ENCODE measurements around the gene RAB5B. TPM values are rescaled to one million over a fixed set of nuclear protein-coding genes. Genes with fewer than 3 reads are reported as not detected.

The RAB5B gene
- total RNA-seq, 1 experiment from 2014 or later, result 48.4 TPM

DNA sequence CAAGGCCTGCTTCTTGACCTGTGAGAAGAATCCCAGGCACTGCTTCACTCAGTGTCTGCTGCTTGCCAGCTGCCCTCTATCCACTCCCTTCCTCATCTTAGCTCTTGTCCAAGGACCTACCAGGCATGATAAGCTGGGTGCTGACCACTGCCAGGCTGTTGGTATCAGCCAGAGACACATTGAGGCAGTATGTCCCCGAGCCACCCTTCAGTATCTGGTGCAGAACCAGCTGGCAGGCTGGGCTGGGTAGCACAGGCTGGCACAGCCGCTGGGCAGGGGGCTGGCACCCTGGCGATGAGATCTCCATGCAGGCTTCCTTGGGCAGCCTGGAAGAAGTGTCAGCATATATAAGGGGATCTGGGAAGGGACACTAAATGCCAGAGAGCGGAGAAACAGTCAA lies 18.5 kb upstream of the RAB5B start:
- Histone ChIP-seq H3K14ac (ENCODE audit: insufficient read depth, low read length) (no peak overlapping the region), H4K91ac (ENCODE audit: insufficient read length, low read depth, low read length) (no peak overlapping the region), H2BK12ac (ENCODE audit: insufficient read length, low read depth, low read length) (no peak overlapping the region), H3K79me2 (ENCODE audit: insufficient read depth, low read length) (no peaks in the 10 kb centered on the region), H3K23ac (ENCODE audit: insufficient read length, low read depth, low read length) (no peak overlapping the region), H2BK5ac (ENCODE audit: insufficient read length, low read length) (no peak overlapping the region), H4K8ac (replicated peaks; ENCODE audit: insufficient read length, low read depth, low read length) (no peak overlapping the region), H2BK15ac (ENCODE audit: low read depth, low read length) (no peak overlapping the region), H2BK120ac (ENCODE audit: low read depth, low read length, poor library complexity, severe bottlenecking) (no peak overlapping the region), H3K27me3 (ENCODE audit: insufficient read depth, low read length) (no peaks in the 10 kb centered on the region), H2AK5ac (ENCODE audit: insufficient read length, low read length) (no peak overlapping the region), H3K27ac (ENCODE audit: insufficient read length, low read depth, low read length) (no peak overlapping the region), H4K20me1 (ENCODE audit: control insufficient read depth, insufficient read depth, insufficient read length) (no peaks in the 10 kb centered on the region), H2BK20ac (ENCODE audit: low read depth, low read length, poor library complexity, severe bottlenecking) (no peak overlapping the region), H4K5ac (ENCODE audit: insufficient read length, low read depth, low read length) (no peak overlapping the region), H3K4ac (ENCODE audit: low read depth, low read length) (no peak overlapping the region), H3K9ac (ENCODE audit: extremely low read depth, insufficient read length, low read length) (no peak overlapping the region), H3K79me1 (ENCODE audit: insufficient read depth, low read depth, low read length, poor library complexity, severe bottlenecking) (no peaks in the 10 kb centered on the region), H3K18ac (ENCODE audit: insufficient read length, low read depth, low read length) (no peak overlapping the region), H3K4me1 (ENCODE audit: insufficient read depth, low read length) (no peaks in the 10 kb centered on the region), H3T11ph (ENCODE audit: low read length) (no peak overlapping the region), H3K23me2 (ENCODE audit: insufficient read length, low read depth, low read length, poor library complexity, severe bottlenecking) (no peaks in the 10 kb centered on the region), H3K4me2 (ENCODE audit: insufficient read depth, insufficient read length, low read length) (no peak overlapping the region), H2AFZ (ENCODE audit: low read length) (no peak overlapping the region), H3K56ac (ENCODE audit: insufficient read length, low read depth, low read length) (no peak overlapping the region), H3K9me3 (ENCODE audit: control insufficient read depth, low read depth, low read length) (no peaks in the 10 kb centered on the region)
- no peak for TF ChIP-seq CTCF (conservative IDR thresholded peaks at IDR 0.05)
- Mint-ChIP-seq H3K9me3 (no peaks in the 10 kb centered on the region), H3K36me3 (ENCODE audit: insufficient read depth in 1 of 3, low read depth in 3 of 3) (peaks cover 4 to 45% (median 32%) of the 10 kb centered on the region in 3 experiments; a peak in 6 of 7 replicates), H3K4me3 (no peak overlapping the region), H3K4me1 (no peaks in the 10 kb centered on the region; a peak in 1 of 4 replicates), H3K27me3 (ENCODE audit: low read depth) (no peaks in the 10 kb centered on the region), H3K27ac (no peak overlapping the region)
- no CpG with 5 or more reads among the region's 4 CpGs for WGBS (ENCODE audit: extremely low coverage, insufficient read length, low lambda C conversion rate)
- DNase-seq, result no peak
